Suprapubic skin (tissue), 4 donors: ENCODE measurements around the gene ABRACL.

ENCODE experiments used
- CTCF ChIP-seq, 2 donors: fragments of 200-600 bp in 1 of 2; fragments of 450-650 bp in 1 of 2; sonication (generic) in 1 of 2; IDR thresholded peaks; one replicate each; pipeline ENCODE4 v1.5.1; 2016 to 2019; ENCODE audit warnings: antibody characterized with exemption in 2 of 2, mild to moderate bottlenecking in 1 of 2, moderate library complexity in 1 of 2
- EP300 ChIP-seq: sonication (generic); formaldehyde crosslinking; IDR thresholded peaks from one replicate; pipeline ENCODE4 v1.6.1; 2017; ENCODE audit warnings: antibody characterized with exemption
- POLR2A ChIP-seq, 2 donors: fragments of 450-650 bp; IDR thresholded peaks; one replicate each; pipeline ENCODE4 v1.6.1; 2017; ENCODE audit warnings: antibody characterized with exemption in 2 of 2, mild to moderate bottlenecking in 2 of 2, moderate library complexity in 2 of 2
- POLR2AphosphoS5 ChIP-seq, 3 donors: sonication (generic); formaldehyde crosslinking; IDR thresholded peaks; one replicate each; pipeline ENCODE4 v1.6.1; 2017; ENCODE audit warnings: antibody characterized with exemption in 3 of 3

- TF ChIP-seq CTCF (IDR thresholded peaks at IDR 0.05) (no peak), POLR2A (IDR thresholded peaks at IDR 0.05) (no peak), EP300 (no peak), POLR2AphosphoS5 (IDR thresholded peaks at IDR 0.05) (no peak)
Observed at GRCh38 chr6:139064981-139065665, 36.6 kb downstream of the ABRACL start.
